Parathyroid adenoma (tissue), 2 donors: Measurements from ENCODE around the gene EPHB1.

Source experiments
- H2AFZ ChIP-seq: fragments of 300-600 bp; sonication (generic); one replicate; pipeline ENCODE4 v1.7.0; 2017; ENCODE audit warnings: antibody characterized with exemption, mild to moderate bottlenecking
- H3K27ac ChIP-seq: fragments of 300-600 bp; sonication (generic); one replicate; pipeline ENCODE4 v1.7.0; 2017
- H3K27me3 ChIP-seq: fragments of 300-600 bp; sonication (generic); one replicate; pipeline ENCODE4 v1.7.0; 2017; ENCODE audit warnings: low read length; ENCODE audit not compliant: control insufficient read depth, insufficient read depth
- H3K36me3 ChIP-seq: fragments of 300-600 bp; sonication (generic); one replicate; pipeline ENCODE4 v1.7.0; 2017; ENCODE audit warnings: low read length; ENCODE audit not compliant: control insufficient read depth, insufficient read depth
- H3K4me1 ChIP-seq: fragments of 300-600 bp; sonication (generic); one replicate; pipeline ENCODE4 v1.7.0; 2017; ENCODE audit warnings: control low read depth
- H3K4me2 ChIP-seq: fragments of 300-600 bp; sonication (generic); one replicate; pipeline ENCODE4 v1.7.0; 2017; ENCODE audit warnings: low read length
- H3K4me3 ChIP-seq: fragments of 300-600 bp; sonication (generic); one replicate; pipeline ENCODE4 v1.7.0; 2017; ENCODE audit warnings: low read depth, low read length
- H3K79me2 ChIP-seq: fragments of 300-600 bp; sonication (generic); one replicate; pipeline ENCODE4 v1.7.0; 2017; ENCODE audit warnings: control low read depth
- H3K9ac ChIP-seq: fragments of 300-600 bp; sonication (generic); one replicate; pipeline ENCODE4 v1.7.0; 2017; ENCODE audit warnings: mild to moderate bottlenecking
- H3K9me3 ChIP-seq: fragments of 300-600 bp; sonication (generic); one replicate; pipeline ENCODE4 v1.7.0; 2017; ENCODE audit warnings: low read length; ENCODE audit not compliant: control insufficient read depth
- TF ChIP-seq, protein P1 (sequence below): fragments of 300-600 bp; sonication (generic); IDR thresholded peaks from one replicate; pipeline ENCODE4 v1.7.0; 2017; ENCODE audit warnings: antibody characterized with exemption, mild to moderate bottlenecking
- donor health status: primary hyperparathyroidism.

Gene EPHB1

DNA sequence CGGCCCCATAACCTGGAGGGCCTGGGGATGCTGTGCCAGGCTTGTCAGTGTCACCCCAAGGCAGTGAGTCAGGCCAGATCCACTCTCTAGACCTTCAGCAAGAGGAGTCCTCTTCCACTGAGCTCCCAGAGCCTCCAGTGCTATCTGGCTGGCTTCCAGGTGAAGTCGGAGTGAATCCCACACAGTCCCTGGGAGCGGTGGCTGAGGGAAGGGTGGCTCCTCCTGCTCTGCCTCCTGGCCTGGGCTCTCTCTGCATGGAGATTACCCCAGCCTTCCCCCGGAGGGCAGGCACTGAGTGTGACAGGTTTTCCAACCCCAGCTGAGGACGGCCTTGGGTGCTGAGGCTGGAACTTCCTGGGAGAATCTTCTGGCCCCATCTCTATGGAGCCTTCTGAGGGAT, 82.7 kb downstream of the EPHB1 start:
- H3K27me3 ChIP-seq, result no peaks in the 10 kb centered on the region
- H3K4me2 ChIP-seq, result no peak overlapping the region
- H3K27ac ChIP-seq, result no peak overlapping the region
- H2AFZ ChIP-seq, result no peak overlapping the region
- TF ChIP-seq, protein P1, sequence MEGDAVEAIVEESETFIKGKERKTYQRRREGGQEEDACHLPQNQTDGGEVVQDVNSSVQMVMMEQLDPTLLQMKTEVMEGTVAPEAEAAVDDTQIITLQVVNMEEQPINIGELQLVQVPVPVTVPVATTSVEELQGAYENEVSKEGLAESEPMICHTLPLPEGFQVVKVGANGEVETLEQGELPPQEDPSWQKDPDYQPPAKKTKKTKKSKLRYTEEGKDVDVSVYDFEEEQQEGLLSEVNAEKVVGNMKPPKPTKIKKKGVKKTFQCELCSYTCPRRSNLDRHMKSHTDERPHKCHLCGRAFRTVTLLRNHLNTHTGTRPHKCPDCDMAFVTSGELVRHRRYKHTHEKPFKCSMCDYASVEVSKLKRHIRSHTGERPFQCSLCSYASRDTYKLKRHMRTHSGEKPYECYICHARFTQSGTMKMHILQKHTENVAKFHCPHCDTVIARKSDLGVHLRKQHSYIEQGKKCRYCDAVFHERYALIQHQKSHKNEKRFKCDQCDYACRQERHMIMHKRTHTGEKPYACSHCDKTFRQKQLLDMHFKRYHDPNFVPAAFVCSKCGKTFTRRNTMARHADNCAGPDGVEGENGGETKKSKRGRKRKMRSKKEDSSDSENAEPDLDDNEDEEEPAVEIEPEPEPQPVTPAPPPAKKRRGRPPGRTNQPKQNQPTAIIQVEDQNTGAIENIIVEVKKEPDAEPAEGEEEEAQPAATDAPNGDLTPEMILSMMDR, result no peak
- no peaks in the 10 kb centered on the region for H3K4me1 ChIP-seq
- no peak overlapping the region for H3K9ac ChIP-seq
- no peaks in the 10 kb centered on the region for H3K36me3 ChIP-seq
- H3K9me3 ChIP-seq, result no peaks in the 10 kb centered on the region
- no peak overlapping the region for H3K4me3 ChIP-seq
- no peaks in the 10 kb centered on the region for H3K79me2 ChIP-seq

DNA sequence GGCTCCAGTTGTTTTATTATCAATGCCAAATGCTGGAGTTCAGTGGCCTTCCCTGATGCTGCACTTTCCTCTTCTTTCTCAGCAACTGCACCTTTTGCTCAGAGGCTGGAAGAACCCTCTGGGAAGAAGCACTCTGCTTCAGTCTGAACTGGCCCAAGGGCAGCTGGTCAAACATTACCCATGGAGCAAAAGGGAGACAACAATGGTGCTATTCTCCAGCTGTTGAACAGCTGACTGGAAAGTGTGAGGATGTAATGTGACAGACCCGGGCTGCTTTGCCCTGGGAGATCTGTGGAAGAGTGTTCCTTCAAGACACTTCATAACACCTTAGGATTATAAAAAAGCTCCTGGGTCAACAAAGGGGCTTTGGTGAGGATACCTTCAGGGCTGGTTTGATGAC, 84.9 kb downstream of the EPHB1 start:
- H3K4me3 ChIP-seq, result no peak overlapping the region
- no peak overlapping the region for H2AFZ ChIP-seq
- no peaks in the 10 kb centered on the region for H3K9me3 ChIP-seq
- no peak overlapping the region for H3K4me2 ChIP-seq
- no peaks in the 10 kb centered on the region for H3K36me3 ChIP-seq
- H3K27ac ChIP-seq, result no peak overlapping the region
- no peaks in the 10 kb centered on the region for H3K27me3 ChIP-seq
- TF ChIP-seq, protein P1, result no peak
- no peak overlapping the region for H3K9ac ChIP-seq
- H3K4me1 ChIP-seq, result no peaks in the 10 kb centered on the region
- H3K79me2 ChIP-seq, result no peaks in the 10 kb centered on the region

DNA sequence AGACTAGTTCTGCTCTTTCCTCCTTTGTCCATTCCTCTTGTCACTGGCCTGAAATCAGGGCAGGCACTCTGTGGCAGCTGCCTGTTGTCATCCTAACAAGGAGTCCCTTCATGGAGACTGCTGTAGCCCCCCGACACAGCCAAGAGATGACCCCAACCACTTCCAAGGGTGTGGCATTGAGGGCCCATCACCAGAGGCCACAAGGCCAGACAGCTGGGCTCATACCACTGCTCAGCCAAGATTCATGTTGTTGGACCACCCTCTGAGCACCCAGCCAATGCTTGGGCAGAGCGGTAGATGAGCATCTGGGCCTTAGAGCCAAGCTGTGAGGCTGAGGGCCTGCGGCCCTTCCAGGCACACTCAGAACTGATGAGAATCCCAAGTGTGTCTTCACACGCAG, 85.4 kb downstream of the EPHB1 start:
- H3K4me1 ChIP-seq, result no peaks in the 10 kb centered on the region
- TF ChIP-seq, protein P1, result no peak
- no peak overlapping the region for H3K27ac ChIP-seq
- H3K79me2 ChIP-seq, result no peaks in the 10 kb centered on the region
- no peaks in the 10 kb centered on the region for H3K36me3 ChIP-seq
- H3K9me3 ChIP-seq, result no peaks in the 10 kb centered on the region
- H3K9ac ChIP-seq, result no peak overlapping the region
- no peak overlapping the region for H3K4me3 ChIP-seq
- no peak overlapping the region for H3K4me2 ChIP-seq
- no peaks in the 10 kb centered on the region for H3K27me3 ChIP-seq
- no peak overlapping the region for H2AFZ ChIP-seq

DNA sequence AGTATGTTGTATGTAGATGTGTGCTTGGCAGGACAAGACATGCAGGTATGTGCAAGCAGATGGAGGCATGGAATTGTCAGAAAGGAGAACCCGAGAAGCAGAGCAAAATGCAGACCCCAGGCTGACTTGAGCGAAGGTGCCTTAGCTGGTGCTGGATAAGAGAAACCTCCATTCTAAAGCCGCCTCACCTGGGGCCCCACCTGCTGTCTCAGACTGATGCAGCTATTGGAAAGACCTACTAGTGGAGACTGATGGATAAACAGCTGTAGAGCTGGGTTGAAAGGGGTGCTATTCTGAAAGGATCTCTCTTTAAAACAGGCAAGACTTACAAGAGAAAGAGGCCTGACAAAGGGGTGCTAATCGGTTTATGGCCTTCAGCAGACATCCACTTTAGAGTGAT, 86.2 kb downstream of the EPHB1 start:
- Histone ChIP-seq H3K9ac (no peak overlapping the region), H3K9me3 (no peaks in the 10 kb centered on the region), H3K27ac (no peak overlapping the region), H3K4me3 (no peak overlapping the region), H3K36me3 (no peaks in the 10 kb centered on the region), H3K4me2 (no peak overlapping the region), H3K4me1 (no peaks in the 10 kb centered on the region), H2AFZ (no peak overlapping the region), H3K27me3 (no peaks in the 10 kb centered on the region), H3K79me2 (no peaks in the 10 kb centered on the region)
- TF ChIP-seq, protein P1, result no peak

DNA sequence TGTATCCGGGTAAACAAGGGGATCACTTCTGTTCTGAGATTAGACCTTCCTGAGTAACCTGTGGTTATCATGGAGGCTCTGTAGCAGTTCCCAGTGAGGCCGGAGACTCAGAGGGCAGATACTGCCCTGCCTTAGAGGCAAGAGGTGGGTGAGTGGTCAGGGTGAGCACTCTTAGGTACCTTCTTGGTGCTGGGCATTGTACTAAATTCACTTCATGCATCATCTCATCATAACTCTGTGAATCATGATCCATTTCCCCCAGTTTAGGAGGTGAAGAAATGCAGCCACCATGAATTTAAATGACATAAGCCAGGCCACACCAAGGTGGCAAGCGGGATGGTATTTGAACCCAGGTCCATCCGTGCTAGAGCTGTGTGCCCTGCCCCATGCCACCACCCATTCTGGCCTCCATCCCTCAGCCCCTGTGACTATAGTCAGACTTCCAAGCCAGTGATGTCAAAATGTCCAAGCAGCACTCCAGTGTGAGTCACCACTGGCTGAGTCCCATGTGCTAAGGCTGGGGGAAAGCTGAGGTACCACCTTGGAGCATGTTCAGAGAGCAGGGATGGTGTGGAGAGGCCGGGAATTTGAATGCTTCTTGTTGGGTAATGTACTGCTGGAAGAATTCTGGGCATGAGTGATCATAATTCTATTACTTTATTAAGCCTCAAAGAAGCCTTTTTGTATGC, 88.8 kb downstream of the EPHB1 start:
- TF ChIP-seq, protein P1, result no peak
- Histone ChIP-seq H3K9me3 (no peaks in the 10 kb centered on the region), H3K79me2 (no peaks in the 10 kb centered on the region), H3K27me3 (no peaks in the 10 kb centered on the region), H3K9ac (no peak overlapping the region), H3K36me3 (no peaks in the 10 kb centered on the region), H3K4me2 (no peak overlapping the region), H3K4me1 (no peaks in the 10 kb centered on the region), H3K27ac (no peak overlapping the region), H3K4me3 (no peak overlapping the region), H2AFZ (no peak overlapping the region)
